HG02852 (cell line): Measurements from ENCODE around the gene TRIM49B.
"Not testable (repeated sequence)": the region's sequence is repeated elsewhere in the genome, so short reads cannot be mapped to it uniquely, and the experiment has no call there.

Experiments
- ATAC-seq: cut with Tn5 transposase; IDR thresholded peaks from one replicate; pipeline ENCODE4 v1.9.1; 2021; ENCODE audit warnings: mild to moderate bottlenecking, moderate library complexity; ENCODE audit not compliant: unreplicated experiment

TRIM49B gene, protein sequence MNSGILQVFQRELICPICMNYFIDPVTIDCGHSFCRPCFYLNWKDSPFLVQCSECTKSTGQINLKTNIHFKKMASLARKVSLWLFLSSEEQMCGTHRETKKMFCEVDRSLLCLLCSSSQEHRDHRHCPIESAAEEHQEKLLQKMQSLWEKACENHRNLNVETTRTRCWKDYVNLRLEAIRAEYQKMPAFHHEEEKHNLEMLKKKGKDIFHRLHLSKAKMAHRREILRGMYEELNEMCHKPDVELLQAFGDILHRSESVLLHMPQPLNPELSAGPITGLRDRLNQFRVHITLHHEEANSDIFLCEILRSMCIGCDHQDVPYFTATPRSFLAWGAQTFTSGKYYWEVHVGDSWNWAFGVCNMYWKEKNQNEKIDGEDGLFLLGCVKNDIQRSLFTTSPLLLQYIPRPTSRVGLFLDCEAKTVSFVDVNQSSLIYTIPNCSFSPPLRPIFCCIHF

DNA sequence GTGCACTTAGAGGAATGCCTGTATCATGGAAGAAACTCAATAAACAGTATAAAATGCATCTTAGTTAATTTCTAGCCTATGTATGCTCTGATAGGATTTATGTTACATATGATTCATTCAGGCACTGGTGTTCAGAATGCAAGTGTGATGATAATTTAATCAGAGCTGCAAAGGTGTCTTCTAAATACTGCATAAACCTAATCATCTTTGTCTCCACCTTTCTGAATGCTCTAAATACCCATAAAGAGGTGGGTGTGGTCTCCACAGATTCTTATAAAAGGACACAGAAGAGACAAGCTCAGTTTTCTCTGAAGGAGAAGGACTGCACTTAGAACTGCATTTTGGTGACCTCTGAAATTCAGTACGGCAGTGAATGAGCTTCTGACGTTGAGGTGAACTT lies at the start of gene TRIM49B:
Gene TRIM49B, plus strand, starts transcription at position 301 of the 400 bp plus-strand sequence. CDS start 2,777 bp downstream, outside the sequence.
- not testable (repeated sequence) for ATAC-seq

DNA sequence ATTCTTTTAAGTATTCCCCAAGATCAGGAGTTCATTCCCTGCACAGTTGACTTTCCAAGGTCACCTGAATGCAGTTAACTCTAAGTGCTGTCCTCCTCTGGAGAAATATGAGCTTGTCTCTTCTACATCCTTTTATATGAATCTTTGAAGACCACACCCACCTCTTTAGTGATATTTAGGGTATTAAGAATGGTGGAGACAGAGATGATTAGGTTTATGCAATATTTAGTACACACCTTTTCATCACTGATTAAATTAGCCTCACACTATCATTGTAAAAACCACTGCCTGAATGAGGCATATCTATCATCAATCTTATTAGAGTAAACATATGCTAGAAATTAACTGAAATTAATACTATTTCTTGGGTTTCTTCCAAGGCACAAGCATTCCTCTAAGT lies 44.8 kb upstream of the TRIM49B start, which contains the start of gene TRIM51G:
Gene TRIM51G, minus strand, starts transcription at position 101 of the 400 bp plus-strand sequence. CDS start 2,190 bp downstream, outside the sequence.
- not testable (repeated sequence) for ATAC-seq

DNA sequence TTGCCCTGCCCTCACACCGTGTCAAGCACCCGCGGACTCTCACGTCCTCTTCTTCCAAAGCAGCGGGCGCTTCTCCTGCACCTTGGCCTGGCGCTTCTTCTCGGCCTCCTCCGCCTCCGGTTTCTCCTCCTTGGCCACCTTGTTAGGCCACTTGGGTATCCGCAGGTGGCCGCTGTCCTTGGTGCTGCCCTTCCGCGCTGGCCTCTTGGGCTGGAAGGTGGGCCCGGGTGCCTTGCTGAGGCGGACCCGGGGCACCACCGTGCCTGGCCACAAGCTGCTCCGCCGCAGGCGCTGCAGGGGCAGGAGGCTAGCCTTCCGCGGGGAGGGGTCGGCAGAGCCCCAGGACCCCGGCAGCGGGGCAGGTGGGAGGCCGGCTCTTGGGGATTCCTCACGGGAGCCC lies 19.6 kb downstream of the TRIM49B start:
- not testable (repeated sequence) for ATAC-seq

DNA sequence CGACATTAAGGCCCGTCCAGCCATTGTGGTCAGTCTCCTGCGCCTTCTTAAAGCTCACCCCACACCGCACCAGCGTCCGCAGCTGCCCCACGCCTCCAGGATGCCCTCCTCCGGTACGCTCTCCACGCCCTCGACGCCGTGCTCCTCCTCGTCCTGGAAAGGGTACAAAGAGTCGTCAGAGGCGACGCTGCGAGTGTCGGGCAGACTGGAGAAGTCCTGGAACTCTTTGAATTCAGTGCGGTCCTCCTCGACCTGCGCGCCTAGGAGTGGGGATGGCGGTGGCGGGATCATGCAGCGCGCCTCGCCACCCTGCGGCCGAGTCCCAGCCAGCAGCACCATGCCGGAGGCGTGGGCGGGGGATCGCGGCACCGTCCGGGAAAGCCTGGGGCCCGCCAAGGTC lies 21.2 kb downstream of the TRIM49B start:
- not testable (repeated sequence) for ATAC-seq

DNA sequence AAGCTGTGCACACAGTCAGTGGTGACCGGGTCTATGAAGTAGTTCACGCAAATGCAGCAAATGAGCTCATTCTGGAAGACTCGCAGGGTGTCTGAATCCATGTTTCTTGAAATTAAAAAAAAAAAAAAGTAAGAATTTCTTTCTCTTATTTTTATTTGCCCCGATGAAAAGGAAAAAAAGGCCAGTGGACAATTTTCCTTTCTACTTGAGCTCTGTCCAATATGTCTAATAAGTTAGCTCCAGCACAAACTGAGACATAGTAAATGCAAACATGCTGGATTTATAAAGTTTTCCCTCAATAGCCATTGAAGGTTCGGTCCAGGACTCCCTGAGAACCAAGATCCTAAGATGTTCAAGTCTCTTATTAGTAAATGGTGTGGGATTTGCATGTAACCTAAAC lies 30.4 kb downstream of the TRIM49B start, which contains the start of gene TRIM64C:
Gene TRIM64C, minus strand, starts transcription at position 101 of the 400 bp plus-strand sequence. Its CDS starts 0 bp downstream, at position 101.
- not testable (repeated sequence) for ATAC-seq

DNA sequence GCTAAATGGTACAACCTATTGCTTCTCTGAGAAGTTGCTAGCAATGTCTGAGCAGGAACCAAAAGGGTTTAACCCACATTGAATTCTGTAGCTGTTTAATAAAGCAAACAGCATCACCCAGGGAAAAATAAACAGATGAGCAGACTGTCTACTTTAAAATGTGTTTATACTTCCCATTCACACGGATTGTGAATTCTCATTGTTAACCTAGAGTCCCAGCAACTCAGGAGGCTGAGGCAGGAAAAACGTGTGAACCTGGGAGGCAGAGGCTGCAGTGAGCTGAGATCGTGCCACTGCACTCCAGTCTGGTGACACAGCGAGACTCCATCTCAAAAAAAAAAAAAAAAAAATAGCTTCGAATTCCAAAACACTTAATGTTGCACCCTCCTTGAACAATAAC lies 41.3 kb downstream of the TRIM49B start:
- not testable (repeated sequence) for ATAC-seq
